MM.1S (cell line): ENCODE data around the gene IL17D.
"Not testable (repeated sequence)": the region's sequence is repeated elsewhere in the genome, so short reads cannot be mapped to it uniquely, and the experiment has no call there.

Experiments
- EZH2 ChIP-seq: fragments of 300-600 bp; sonication (generic); optimal IDR thresholded peaks from 2 replicates; pipeline ENCODE3; 2017; ENCODE audit warnings: low read depth, mild to moderate bottlenecking, antibody characterized with exemption, low read length, mixed read lengths
- EZH2phosphoT487 ChIP-seq: fragments of 300-600 bp; sonication (generic); IDR thresholded peaks from 2 replicates; pipeline ENCODE4 v1.6.1; 2018; ENCODE audit warnings: antibody characterized with exemption, low read length
- TF ChIP-seq, protein P1 (sequence below): fragments of 300-600 bp; sonication (generic); IDR thresholded peaks from 2 replicates; pipeline ENCODE4 v1.5.1; 2016; ENCODE audit warnings: antibody characterized with exemption, low read length, mixed read lengths

DNA sequence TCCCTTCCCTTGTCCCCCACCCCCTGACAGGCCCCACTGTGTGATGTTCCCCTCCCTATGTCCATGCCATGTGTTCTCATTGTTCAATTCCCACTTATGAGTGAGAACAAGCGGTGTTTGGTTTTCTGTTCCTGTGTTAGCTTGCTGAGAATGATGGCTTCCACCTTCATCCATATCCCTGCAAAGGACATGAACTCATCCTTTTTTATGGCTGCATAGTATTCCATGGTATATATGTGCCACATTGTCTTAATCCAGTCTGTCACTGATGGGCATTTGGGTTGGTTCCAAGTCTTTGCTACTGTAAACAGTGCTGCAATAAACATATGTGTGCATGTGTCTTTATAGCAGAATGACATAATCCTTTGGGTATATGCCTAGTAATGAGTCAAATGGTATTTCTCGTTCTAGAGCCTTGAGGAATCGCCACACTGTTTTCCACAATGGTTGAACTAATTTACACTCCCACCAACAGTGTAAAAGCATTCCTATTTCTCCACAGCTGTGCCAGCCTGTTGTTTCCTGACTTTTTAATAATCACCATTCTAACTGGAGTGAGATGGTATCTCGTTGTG lies 40.4 kb downstream of the IL17D start:
- TF ChIP-seq, protein P1, sequence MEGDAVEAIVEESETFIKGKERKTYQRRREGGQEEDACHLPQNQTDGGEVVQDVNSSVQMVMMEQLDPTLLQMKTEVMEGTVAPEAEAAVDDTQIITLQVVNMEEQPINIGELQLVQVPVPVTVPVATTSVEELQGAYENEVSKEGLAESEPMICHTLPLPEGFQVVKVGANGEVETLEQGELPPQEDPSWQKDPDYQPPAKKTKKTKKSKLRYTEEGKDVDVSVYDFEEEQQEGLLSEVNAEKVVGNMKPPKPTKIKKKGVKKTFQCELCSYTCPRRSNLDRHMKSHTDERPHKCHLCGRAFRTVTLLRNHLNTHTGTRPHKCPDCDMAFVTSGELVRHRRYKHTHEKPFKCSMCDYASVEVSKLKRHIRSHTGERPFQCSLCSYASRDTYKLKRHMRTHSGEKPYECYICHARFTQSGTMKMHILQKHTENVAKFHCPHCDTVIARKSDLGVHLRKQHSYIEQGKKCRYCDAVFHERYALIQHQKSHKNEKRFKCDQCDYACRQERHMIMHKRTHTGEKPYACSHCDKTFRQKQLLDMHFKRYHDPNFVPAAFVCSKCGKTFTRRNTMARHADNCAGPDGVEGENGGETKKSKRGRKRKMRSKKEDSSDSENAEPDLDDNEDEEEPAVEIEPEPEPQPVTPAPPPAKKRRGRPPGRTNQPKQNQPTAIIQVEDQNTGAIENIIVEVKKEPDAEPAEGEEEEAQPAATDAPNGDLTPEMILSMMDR, result not testable (repeated sequence)
- not testable (repeated sequence) for TF ChIP-seq EZH2, EZH2phosphoT487
